Panc1 (cell line): Measurements from ENCODE around the gene SLC13A1.

Source experiments
- CTCF ChIP-seq: fragments of 450-650 bp; IDR thresholded peaks from 2 replicates; pipeline ENCODE4 v1.5.1; 2017; ENCODE audit warnings: mild to moderate bottlenecking
- POLR2AphosphoS5 ChIP-seq: IDR thresholded peaks from 2 replicates; pipeline ENCODE4 v1.6.1; 2012; ENCODE audit warnings: mild to moderate bottlenecking, low read depth, low read length, moderate library complexity
- REST ChIP-seq, 2 experiments: IDR thresholded peaks; 2 replicates each; pipeline ENCODE4 v1.6.1; 2011 to 2012; ENCODE audit warnings: low read depth in 2 of 2, control low read depth in 1 of 2, low read length in 1 of 2, mild to moderate bottlenecking in 1 of 2, moderate library complexity in 1 of 2; ENCODE audit not compliant: insufficient read depth in 1 of 2
- SIN3A ChIP-seq: IDR thresholded peaks from 2 replicates; pipeline ENCODE4 v1.6.1; 2012; ENCODE audit warnings: low read depth, mild to moderate bottlenecking, low read length, moderate library complexity, borderline replicate concordance; ENCODE audit not compliant: insufficient read depth
- TCF7L2 ChIP-seq: IDR thresholded peaks from 2 replicates; pipeline ENCODE4 v1.6.1; 2011; ENCODE audit warnings: mild to moderate bottlenecking, low read depth, low read length, inconsistent platforms

GRCh38 chr7:123216825-123217224, 17.1 kb upstream of the SLC13A1 start:
- TF ChIP-seq POLR2AphosphoS5, result no peak
- TF ChIP-seq CTCF, result no peak
- TF ChIP-seq REST (IDR thresholded peaks at IDR 0.05; ENCODE audit: insufficient read depth in 1 of 2, low read depth in 2 of 2, low read length in 1 of 2), result no peak
- TF ChIP-seq SIN3A, result no peak
- no peak for TF ChIP-seq TCF7L2
